Measurements from ENCODE around the gene MRPL12.

Gene MRPL12

DNA sequence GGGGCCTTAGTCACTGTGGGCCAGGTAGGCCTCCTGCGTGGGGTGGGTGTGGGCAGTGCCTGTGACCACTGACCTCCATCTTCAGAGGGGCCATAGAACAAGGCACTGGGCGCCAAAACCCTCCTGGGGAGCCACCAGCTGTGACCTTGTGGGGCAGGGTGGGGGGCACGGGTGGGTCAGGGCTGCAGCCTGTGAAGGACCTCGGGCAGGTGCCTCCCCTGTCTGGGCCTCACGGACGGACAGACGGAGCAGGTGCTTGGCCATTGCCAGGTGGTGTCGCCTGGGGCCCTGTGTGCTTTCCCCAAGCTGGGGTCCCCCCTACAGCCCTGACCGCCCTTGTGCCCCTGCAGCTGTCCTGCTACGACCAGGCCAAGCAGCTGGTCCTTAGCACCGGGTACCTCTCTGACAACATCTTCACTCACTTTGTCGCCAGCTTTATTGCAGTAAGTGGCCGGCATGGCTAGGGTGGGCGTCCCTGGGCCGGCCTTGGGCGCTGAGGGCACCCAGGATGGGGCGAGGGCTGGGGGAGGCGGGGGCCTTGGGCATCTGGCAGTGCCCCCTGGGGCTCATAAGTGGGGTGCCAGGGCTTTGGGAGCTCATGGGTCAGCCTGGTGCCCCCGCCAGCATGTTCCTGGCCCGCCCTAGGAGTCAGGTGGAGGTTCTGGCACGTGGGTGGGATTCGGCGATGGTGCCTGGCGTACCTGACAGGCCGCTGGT is 14.0 kb downstream of the MRPL12 start:
- H3K27me3 ChIP-seq (replicated peaks), result no peaks in the 10 kb centered on the region
- H3K4me3 ChIP-seq (ENCODE audit: low read depth, low read length), result no peak overlapping the region
- H3K27ac ChIP-seq, result no peak overlapping the region
- in situ Hi-C loops (cut with HindIII; ENCODE audit: low pct_ligation_motif_present, low sequenced_read_pairs), result no loop called here
- TF ChIP-seq CTCF (IDR thresholded peaks at IDR 0.05; ENCODE audit: low read depth, low read length, missing control alignments), result no peak
- DNase-seq, result no peak
- H3K36me3 ChIP-seq (replicated peaks), result no peaks in the 10 kb centered on the region

DNA sequence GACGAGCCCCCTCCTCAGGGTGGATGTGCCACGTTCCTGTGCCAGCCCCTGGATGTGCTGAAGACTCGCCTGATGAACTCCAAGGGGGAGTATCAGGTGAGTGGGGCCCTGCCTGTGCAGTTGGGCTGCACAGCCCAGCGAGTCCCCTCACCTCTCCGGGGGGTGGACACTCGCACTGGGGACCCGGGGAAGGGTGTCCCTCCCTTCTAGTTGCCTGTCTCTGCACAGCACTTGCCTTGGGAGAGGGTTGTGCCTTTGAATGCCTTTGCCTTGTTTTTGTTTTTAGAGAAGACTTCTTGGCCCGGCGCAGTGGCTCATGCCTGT is 14.6 kb downstream of the MRPL12 start:
- DNase-seq, result no peak
- no peak for TF ChIP-seq CTCF (IDR thresholded peaks at IDR 0.05; ENCODE audit: low read depth, low read length, missing control alignments)
- Histone ChIP-seq H3K27ac (no peak overlapping the region), H3K36me3 (replicated peaks) (no peaks in the 10 kb centered on the region), H3K4me3 (ENCODE audit: low read depth, low read length) (no peak overlapping the region), H3K27me3 (replicated peaks) (no peaks in the 10 kb centered on the region)
- in situ Hi-C loops (cut with HindIII; ENCODE audit: low pct_ligation_motif_present, low sequenced_read_pairs), result no loop called here

- Histone ChIP-seq H3K36me3 (replicated peaks) (no peaks in the 10 kb centered on the region), H3K27me3 (replicated peaks) (no peaks in the 10 kb centered on the region), H3K27ac (no peak overlapping the region), H3K4me3 (ENCODE audit: low read depth, low read length) (no peak overlapping the region)
- no peak for TF ChIP-seq CTCF (IDR thresholded peaks at IDR 0.05; ENCODE audit: low read depth, low read length, missing control alignments)
- in situ Hi-C loops (cut with HindIII; ENCODE audit: low pct_ligation_motif_present, low sequenced_read_pairs), result no loop called here
- DNase-seq, result no peak
Measured at GRCh38 chr17:81719410-81720266, 16.5 kb downstream of the MRPL12 start.

GRCh38 chr17:81720267-81721071 is 17.3 kb downstream of the MRPL12 start:
- in situ Hi-C loops (cut with HindIII; ENCODE audit: low pct_ligation_motif_present, low sequenced_read_pairs), result no loop called here
- no peak for DNase-seq
- Histone ChIP-seq H3K27me3 (replicated peaks) (no peaks in the 10 kb centered on the region), H3K27ac (no peak overlapping the region), H3K36me3 (replicated peaks) (no peaks in the 10 kb centered on the region), H3K4me3 (ENCODE audit: low read depth, low read length) (no peak overlapping the region)
- no peak for TF ChIP-seq CTCF (IDR thresholded peaks at IDR 0.05; ENCODE audit: low read depth, low read length, missing control alignments)

GRCh38 chr17:81722184-81723120 is 19.3 kb downstream of the MRPL12 start:
- DNase-seq, result no peak
- no peak for TF ChIP-seq CTCF (IDR thresholded peaks at IDR 0.05; ENCODE audit: low read depth, low read length, missing control alignments)
- H3K36me3 ChIP-seq (replicated peaks), result no peaks in the 10 kb centered on the region
- H3K4me3 ChIP-seq (ENCODE audit: low read depth, low read length), result no peak overlapping the region
- H3K27me3 ChIP-seq (replicated peaks), result no peaks in the 10 kb centered on the region
- in situ Hi-C loops (cut with HindIII; ENCODE audit: low pct_ligation_motif_present, low sequenced_read_pairs), result no loop called here
- H3K27ac ChIP-seq, result no peak overlapping the region

All from brain microvascular endothelial cell (primary cell).